B cell (primary cell): ENCODE results near the gene ADD3. TPM values are rescaled to one million over a fixed set of nuclear protein-coding genes. Genes with fewer than 3 reads are reported as not detected.
A peak's percentile ranks its signal among the peaks of the same experiment; 100 is the strongest.

Experiments
- ATAC-seq: fragments of 200-7000 bp; cut with Tn5 transposase; one replicate; pipeline ENCODE4 v1.10.0; 2021; ENCODE audit warnings: low read depth, mild to moderate bottlenecking, moderate number of reproducible peaks, moderate library complexity
- CTCF ChIA-PET: fragments of 350-600 bp; sonication (Branson Sonifier 250); formaldehyde crosslinking; loops from one replicate; lab custom pipeline; 2021; ENCODE audit warnings: antibody characterized with exemption, inconsistent platforms; lab: Charles Lee
- POLR2A ChIA-PET: fragments of 350-600 bp; sonication (Branson Sonifier 250); formaldehyde crosslinking; loops from one replicate; lab custom pipeline; 2021; ENCODE audit warnings: antibody characterized with exemption; lab: Charles Lee
- DNase-seq: peaks from one replicate; pipeline ENCODE4 v3.0.0; 2013
- H2AFZ ChIP-seq: 2 replicates; pipeline ENCODE4 v1.6.1; 2012; ENCODE audit warnings: mild to moderate bottlenecking, low read depth, low read length; ENCODE audit not compliant: insufficient read depth, poor library complexity, severe bottlenecking
- H3K27ac ChIP-seq, 2 donors: 1 replicate in 1 of 2; 2 replicates in 1 of 2; pipeline ENCODE4 v1.5.1; 2012 to 2013; ENCODE audit warnings: low read length in 2 of 2, mild to moderate bottlenecking in 2 of 2, moderate library complexity in 1 of 2
- H3K27me3 ChIP-seq, 4 experiments: fragments of 200-600 bp in 1 of 4; sonication (generic) in 1 of 4; replicated peaks in 1 of 4; 1 replicate in 2 of 4; 2 replicates in 2 of 4; pipeline versions ENCODE4 v1.6.1 to v1.7.0; 2013 to 2016; ENCODE audit warnings: low read length in 3 of 4, mild to moderate bottlenecking in 2 of 4, mixed read lengths in 1 of 4, moderate library complexity in 1 of 4; ENCODE audit not compliant: insufficient read depth in 4 of 4, control insufficient read depth in 3 of 4; ENCODE audit errors: control extremely low read depth in 1 of 4
- H3K36me3 ChIP-seq, 2 experiments: replicated peaks in 1 of 2; 1 replicate in 1 of 2; 2 replicates in 1 of 2; pipeline versions ENCODE4 v1.6.1 to v1.7.1; 2013; ENCODE audit warnings: low read length in 1 of 2; ENCODE audit not compliant: insufficient read depth in 2 of 2, control insufficient read depth in 1 of 2; ENCODE audit errors: control extremely low read depth in 1 of 2, extremely low read depth in 1 of 2
- H3K4me1 ChIP-seq, 2 donors: fragments of 200-600 bp in 1 of 2; sonication (generic) in 1 of 2; 1 replicate in 1 of 2; 2 replicates in 1 of 2; pipeline versions ENCODE4 v1.5.1 to v1.6.1; 2013 to 2017; ENCODE audit warnings: low read length in 2 of 2; ENCODE audit not compliant: control insufficient read depth in 2 of 2, insufficient read depth in 2 of 2
- H3K4me2 ChIP-seq: replicated peaks from 2 replicates; pipeline ENCODE3; 2012; ENCODE audit warnings: mild to moderate bottlenecking, low read depth, low read length; ENCODE audit not compliant: poor library complexity, severe bottlenecking
- H3K4me3 ChIP-seq, 5 experiments: fragments of 200-600 bp in 1 of 5; sonication (generic) in 1 of 5; 1 replicate in 3 of 5; 2 replicates in 2 of 5; pipeline versions ENCODE4 v1.5.1 to v1.7.0; 2011 to 2016; ENCODE audit warnings: low read length in 4 of 5, mild to moderate bottlenecking in 4 of 5, low read depth in 2 of 5, control low read depth in 1 of 5, moderate library complexity in 1 of 5; ENCODE audit not compliant: insufficient read depth in 1 of 5; ENCODE audit errors: control extremely low read depth in 1 of 5, extremely low read depth in 1 of 5
- H3K79me2 ChIP-seq: fragments of 200-600 bp; sonication (generic); one replicate; pipeline ENCODE4 v1.6.0; 2016; ENCODE audit warnings: low read length; ENCODE audit not compliant: control insufficient read depth, insufficient read depth
- H3K9ac ChIP-seq: fragments of 200-600 bp; sonication (generic); 2 replicates; pipeline ENCODE4 v1.6.1; 2017; ENCODE audit warnings: mild to moderate bottlenecking, low read length, moderate library complexity
- H3K9me3 ChIP-seq, 3 donors: one replicate each; pipeline versions ENCODE4 v1.6.1 to v1.7.1; 2013; ENCODE audit warnings: low read length in 2 of 3; ENCODE audit not compliant: control insufficient read depth in 2 of 3, insufficient read depth in 1 of 3; ENCODE audit errors: control extremely low read depth in 1 of 3
- H4K20me1 ChIP-seq: 2 replicates; pipeline ENCODE4 v1.6.0; 2012; ENCODE audit warnings: mild to moderate bottlenecking, low read length; ENCODE audit not compliant: insufficient read depth, control insufficient read depth, poor library complexity, severe bottlenecking
- H3K27ac Mint-ChIP-seq: one replicate; pipeline ENCODE4 v1.8.0; 2021; ENCODE audit warnings: mixed read lengths
- H3K27me3 Mint-ChIP-seq: one replicate; pipeline ENCODE4 v1.8.0; 2021; ENCODE audit warnings: mixed read lengths
- H3K4me1 Mint-ChIP-seq: one replicate; pipeline ENCODE4 v1.8.0; 2021; ENCODE audit warnings: mixed read lengths
- H3K4me3 Mint-ChIP-seq: one replicate; pipeline ENCODE4 v1.8.0; 2021; ENCODE audit warnings: mixed read lengths
- H3K9me3 Mint-ChIP-seq: one replicate; pipeline ENCODE4 v1.8.0; 2022; ENCODE audit warnings: mixed read lengths; ENCODE audit not compliant: insufficient read depth
- CTCF ChIP-seq: fragments of 200-600 bp; IDR thresholded peaks from one replicate; pipeline ENCODE4 v1.8.0; 2022; ENCODE audit warnings: antibody characterized with exemption, mild to moderate bottlenecking
- EZH2 ChIP-seq: IDR thresholded peaks from 2 replicates; pipeline ENCODE4 v1.6.1; 2012; ENCODE audit warnings: borderline replicate concordance, low read depth, mild to moderate bottlenecking, moderate library complexity, low read length; ENCODE audit not compliant: insufficient read depth, poor library complexity, severe bottlenecking
- WGBS: methylation state at CpG from one replicate; pipeline ENCODE4 v1.1.5; 2013; ENCODE audit warnings: missing lambda C conversion rate; ENCODE audit not compliant: insufficient coverage; 5-methylcytosine and 5-hydroxymethylcytosine counted together
- intact Hi-C: fragments of 100-400 bp; cut with micrococcal nuclease; formaldehyde crosslinking; loops from one replicate; pipeline ENCODE4 v1.10.0; 2022
- polyA plus RNA-seq: library from polyadenylated mRNA; depleted of rRNA; stranded (reverse); fragments of >200 nt; gene quantifications from 2 replicates; pipeline ENCODE4 v1.2.3, GENCODE V29; 2012
- total RNA-seq, 2 donors: library from RNA; stranded (reverse); fragments of 120-200 nt in 1 of 2; gene quantifications; 1 replicate in 1 of 2; 2 replicates in 1 of 2; pipeline versions ENCODE4 v1.2.3 to v1.2.4, GENCODE V29; 2013 to 2022

The ADD3 gene
- total and polyA plus RNA-seq, 2 donors (not counting 1 experiment from before 2014, with no cell fraction given), result 156 to 185 TPM

- intact Hi-C loops, result no loop called here
- peaks cover 44 to 59% of the 10 kb centered on the region in 2 donors for H3K4me1 ChIP-seq
- peaks cover 76% of the 10 kb centered on the region for H3K4me1 Mint-ChIP-seq
Observed at GRCh38 chr10:110013630-110014293, 6.0 kb downstream of the ADD3 start.

More at GRCh38 chr10:110013630-110014293, 6.0 kb downstream of the ADD3 start:
- Histone ChIP-seq H3K4me2 (no peak overlapping the region), H3K27me3 (no peaks in the 10 kb centered on the region), H3K4me3 (no peak overlapping the region), H3K27ac (peak overlapping the region in 1 of 2 donors; percentile 25), H3K36me3 (no peaks in the 10 kb centered on the region), H2AFZ (peak overlapping the region; percentile 10), H3K9ac (no peak overlapping the region), H3K79me2 (peaks cover 98% of the 10 kb centered on the region), H3K9me3 (no peaks in the 10 kb centered on the region), H4K20me1 (peaks cover 31% of the 10 kb centered on the region)
- TF ChIP-seq CTCF, result no peak
- no peak for TF ChIP-seq EZH2
- DNase-seq (no peak), ATAC-seq (no peak)
- no peaks in the 10 kb centered on the region for H3K9me3 Mint-ChIP-seq
- peak overlapping the region; percentile 32 for H3K27ac Mint-ChIP-seq
- H3K4me3 Mint-ChIP-seq, result peak overlapping the region; percentile 33
- ChIA-PET CTCF (interaction anchor here (0.7 to 3.6 kb wide), 5 partner anchors 19 to 291 kb away, joined by 3 to 19 read pairs (median 3); partner anchors contain the start of gene SMNDC1), POLR2A (no interaction called here)
- no peaks in the 10 kb centered on the region for H3K27me3 Mint-ChIP-seq
- no CpG with 5 or more reads among the region's 4 CpGs for WGBS
